Measurements from ENCODE around the gene GAL3ST3. TPM values are rescaled to one million over a fixed set of nuclear protein-coding genes. Genes with fewer than 3 reads are reported as not detected.
A peak's percentile ranks its signal among the peaks of the same experiment; 100 is the strongest.

GAL3ST3 gene
- total and polyA plus RNA-seq, 2 donors (not counting 1 experiment from before 2014, with no cell fraction given), result not detected

- Histone ChIP-seq H4K20me1 (ENCODE audit: control insufficient read depth, insufficient read depth, low read length, poor library complexity, severe bottlenecking) (no peaks in the 10 kb centered on the region), H3K9ac (ENCODE audit: low read length) (no peak overlapping the region), H3K36me3 (replicated peaks in 1 of 2; ENCODE audit: control extremely low read depth in 1 of 2, control insufficient read depth in 1 of 2, extremely low read depth in 1 of 2, insufficient read depth in 2 of 2, low read length in 1 of 2) (no peaks in the 10 kb centered on the region), H2AFZ (ENCODE audit: insufficient read depth, low read depth, low read length, poor library complexity, severe bottlenecking) (no peak overlapping the region), H3K79me2 (ENCODE audit: control insufficient read depth, insufficient read depth, low read length) (peaks cover 17% of the 10 kb centered on the region), H3K4me1 (ENCODE audit: control insufficient read depth in 2 of 2, insufficient read depth in 2 of 2, low read length in 2 of 2) (peaks cover 10 to 15% of the 10 kb centered on the region in 2 donors), H3K4me2 (replicated peaks; ENCODE audit: low read depth, low read length, poor library complexity, severe bottlenecking) (peak overlapping the region; percentile 35), H3K27me3 (replicated peaks in 1 of 4; ENCODE audit: control extremely low read depth in 1 of 4, control insufficient read depth in 3 of 4, insufficient read depth in 4 of 4, low read length in 3 of 4) (peaks cover 0 to 35% (median 5%) of the 10 kb centered on the region in 4 experiments), H3K27ac (ENCODE audit: low read length in 2 of 2) (no peak overlapping the region), H3K9me3 (ENCODE audit: control extremely low read depth in 1 of 3, control insufficient read depth in 2 of 3, insufficient read depth in 1 of 3, low read length in 2 of 3) (no peaks in the 10 kb centered on the region), H3K4me3 (ENCODE audit: control extremely low read depth in 1 of 5, extremely low read depth in 1 of 5, insufficient read depth in 1 of 5, low read depth in 2 of 5, low read length in 4 of 5) (no peak overlapping the region)
- peaks cover 12% of the 10 kb centered on the region for H3K27me3 Mint-ChIP-seq
- ChIA-PET CTCF (interaction anchor here (0.5 to 5.2 kb wide), 40 partner anchors 8 to 1692 kb away, joined by 3 to 35 read pairs (median 4); partner anchors contain the start of genes AP5B1, BANF1, CATSPER1 and FIBP), POLR2A (interaction anchor here (0.6 kb wide), 1 partner anchor 11 kb away, joined by 8 read pairs; no protein-coding TSS in a partner anchor)
- DNase-seq (peak; percentile 88), ATAC-seq (ENCODE audit: low read depth) (peak; percentile 96)
- 23% methylated on average over 11 of the region's 11 CpGs for WGBS (ENCODE audit: insufficient coverage)
- TF ChIP-seq EZH2 (IDR thresholded peaks at IDR 0.05; ENCODE audit: borderline replicate concordance, insufficient read depth, low read depth, low read length, poor library complexity, severe bottlenecking) (no peak), CTCF (IDR thresholded peaks at IDR 0.05) (peak; percentile 94)
- H3K27ac Mint-ChIP-seq, result peak overlapping the region; percentile 7
- no peaks in the 10 kb centered on the region for H3K9me3 Mint-ChIP-seq (ENCODE audit: insufficient read depth)
- intact Hi-C loops (cut with micrococcal nuclease), result loop anchor here (2.0 kb wide), 1 partner anchor 42 kb away; the partner anchor contains the start of genes BANF1 and EIF1AD
- peaks cover 16% of the 10 kb centered on the region for H3K4me1 Mint-ChIP-seq
- H3K4me3 Mint-ChIP-seq, result no peak overlapping the region
Observed at GRCh38 chr11:66045177-66045639, 3.8 kb downstream of the GAL3ST3 start.

GRCh38 chr11:66044757-66045156 is 4.2 kb downstream of the GAL3ST3 start:
- Histone ChIP-seq H3K9me3 (ENCODE audit: control extremely low read depth in 1 of 3, control insufficient read depth in 2 of 3, insufficient read depth in 1 of 3, low read length in 2 of 3) (no peaks in the 10 kb centered on the region), H3K36me3 (replicated peaks in 1 of 2; ENCODE audit: control extremely low read depth in 1 of 2, control insufficient read depth in 1 of 2, extremely low read depth in 1 of 2, insufficient read depth in 2 of 2, low read length in 1 of 2) (no peaks in the 10 kb centered on the region), H3K4me3 (ENCODE audit: control extremely low read depth in 1 of 5, extremely low read depth in 1 of 5, insufficient read depth in 1 of 5, low read depth in 2 of 5, low read length in 4 of 5) (no peak overlapping the region), H3K27ac (ENCODE audit: low read length in 2 of 2) (no peak overlapping the region), H3K4me1 (ENCODE audit: control insufficient read depth in 2 of 2, insufficient read depth in 2 of 2, low read length in 2 of 2) (peaks cover 10 to 15% of the 10 kb centered on the region in 2 donors), H3K4me2 (replicated peaks; ENCODE audit: low read depth, low read length, poor library complexity, severe bottlenecking) (peak overlapping the region; percentile 35), H4K20me1 (ENCODE audit: control insufficient read depth, insufficient read depth, low read length, poor library complexity, severe bottlenecking) (no peaks in the 10 kb centered on the region), H3K27me3 (replicated peaks in 1 of 4; ENCODE audit: control extremely low read depth in 1 of 4, control insufficient read depth in 3 of 4, insufficient read depth in 4 of 4, low read length in 3 of 4) (peaks cover 0 to 34% (median 5%) of the 10 kb centered on the region in 4 experiments), H2AFZ (ENCODE audit: insufficient read depth, low read depth, low read length, poor library complexity, severe bottlenecking) (no peak overlapping the region), H3K9ac (ENCODE audit: low read length) (no peak overlapping the region), H3K79me2 (ENCODE audit: control insufficient read depth, insufficient read depth, low read length) (peaks cover 13% of the 10 kb centered on the region)
- TF ChIP-seq CTCF (IDR thresholded peaks at IDR 0.05) (no peak), EZH2 (IDR thresholded peaks at IDR 0.05; ENCODE audit: borderline replicate concordance, insufficient read depth, low read depth, low read length, poor library complexity, severe bottlenecking) (no peak)
- POLR2A ChIA-PET, result no interaction called here
- intact Hi-C loops (cut with micrococcal nuclease), result loop anchor here (2.0 kb wide), 1 partner anchor 42 kb away; the partner anchor contains the start of genes BANF1 and EIF1AD
- Mint-ChIP-seq H3K27ac (peak overlapping the region; percentile 7), H3K4me3 (no peak overlapping the region), H3K9me3 (ENCODE audit: insufficient read depth) (no peaks in the 10 kb centered on the region), H3K4me1 (peaks cover 16% of the 10 kb centered on the region), H3K27me3 (peaks cover 12% of the 10 kb centered on the region)
- 64% methylated on average over 5 of the region's 6 CpGs for WGBS (ENCODE audit: insufficient coverage)
- CTCF ChIA-PET, result interaction anchor here (0.5 to 5.2 kb wide), 40 partner anchors 8 to 1691 kb away, joined by 3 to 35 read pairs (median 4); partner anchors contain the start of genes AP5B1, BANF1, CATSPER1 and FIBP
- no peak for DNase-seq
- no peak for ATAC-seq (ENCODE audit: low read depth)
